Uterus (tissue), 2 donors: ENCODE data around the gene ATP1A1.

Experiments
- POLR2A ChIP-seq, 2 donors: fragments of 450-650 bp; IDR thresholded peaks; one replicate each; pipeline ENCODE4 v1.6.1; 2016; ENCODE audit warnings: antibody characterized with exemption in 2 of 2, mild to moderate bottlenecking in 1 of 2, moderate library complexity in 1 of 2
- TF ChIP-seq, protein P1 (sequence below), 4 experiments: fragments of 200-600 bp in 2 of 4; fragments of 450-650 bp in 2 of 4; sonication (generic) in 2 of 4; IDR thresholded peaks; one replicate each; pipeline ENCODE4 v1.5.1; 2016 to 2019; ENCODE audit warnings: antibody characterized with exemption in 4 of 4, mild to moderate bottlenecking in 2 of 4, moderate library complexity in 1 of 4

DNA sequence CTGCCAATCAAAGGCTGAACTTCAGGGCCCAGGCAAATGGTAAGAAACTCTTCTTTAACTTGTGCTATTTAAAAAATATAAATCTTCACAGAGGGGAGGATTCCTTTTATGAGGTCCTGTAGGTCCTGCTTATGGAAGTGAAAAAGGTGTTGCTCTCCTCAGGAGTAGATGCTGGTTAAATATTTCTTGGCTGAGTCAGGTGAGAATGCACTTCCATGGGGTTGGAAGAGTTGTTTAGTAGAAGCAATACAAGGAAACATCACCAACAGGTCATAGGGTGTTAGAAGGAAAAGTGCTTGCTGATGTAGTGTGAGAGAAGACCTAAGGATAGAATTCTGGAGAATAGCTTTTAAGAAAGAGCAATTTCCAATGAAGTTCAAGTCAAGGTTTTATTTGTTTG, 42.2 kb upstream of the ATP1A1 start:
- no peak for TF ChIP-seq POLR2A (IDR thresholded peaks at IDR 0.05)
- TF ChIP-seq, protein P1, sequence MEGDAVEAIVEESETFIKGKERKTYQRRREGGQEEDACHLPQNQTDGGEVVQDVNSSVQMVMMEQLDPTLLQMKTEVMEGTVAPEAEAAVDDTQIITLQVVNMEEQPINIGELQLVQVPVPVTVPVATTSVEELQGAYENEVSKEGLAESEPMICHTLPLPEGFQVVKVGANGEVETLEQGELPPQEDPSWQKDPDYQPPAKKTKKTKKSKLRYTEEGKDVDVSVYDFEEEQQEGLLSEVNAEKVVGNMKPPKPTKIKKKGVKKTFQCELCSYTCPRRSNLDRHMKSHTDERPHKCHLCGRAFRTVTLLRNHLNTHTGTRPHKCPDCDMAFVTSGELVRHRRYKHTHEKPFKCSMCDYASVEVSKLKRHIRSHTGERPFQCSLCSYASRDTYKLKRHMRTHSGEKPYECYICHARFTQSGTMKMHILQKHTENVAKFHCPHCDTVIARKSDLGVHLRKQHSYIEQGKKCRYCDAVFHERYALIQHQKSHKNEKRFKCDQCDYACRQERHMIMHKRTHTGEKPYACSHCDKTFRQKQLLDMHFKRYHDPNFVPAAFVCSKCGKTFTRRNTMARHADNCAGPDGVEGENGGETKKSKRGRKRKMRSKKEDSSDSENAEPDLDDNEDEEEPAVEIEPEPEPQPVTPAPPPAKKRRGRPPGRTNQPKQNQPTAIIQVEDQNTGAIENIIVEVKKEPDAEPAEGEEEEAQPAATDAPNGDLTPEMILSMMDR (IDR thresholded peaks at IDR 0.05), result no peak
